Heart left ventricle (tissue), 13 donors: ENCODE results near the gene SCARB1.

Source experiments
- CTCF ChIP-seq, 12 donors: fragments of 200-600 bp; sonication (generic) in 4 of 12; IDR thresholded peaks; one replicate each; pipeline versions ENCODE4 v1.5.0 to v1.8.0; 2018 to 2022; ENCODE audit warnings: antibody characterized with exemption in 12 of 12, mild to moderate bottlenecking in 5 of 12
- POLR2A ChIP-seq, 2 donors: fragments of 450-650 bp; IDR thresholded peaks; one replicate each; pipeline ENCODE4 v1.6.1; 2017; ENCODE audit warnings: antibody characterized with exemption in 2 of 2, mild to moderate bottlenecking in 2 of 2, moderate library complexity in 2 of 2
- donor health status: ischemic (EF 13 %, LVEDD 7.1; RV severe dilation, severe dysfunction).
- donor health status: DM: no; HTN: yes; CAD: no.
- donor health status: DM: no; HTN: no; CAD: no.
- donor health status: ischemic (EF 25% LVEDD 6.9; RV normal size, moderate dysfunction).
- donor health status: ischemic (EF 25% LVEDD 5.7; RV mildly dilated, moderate dysfunction).
- donor health status: ischemic (EF 35%, LVEDD 5.7; RV mildly dilated, moderate dysfunction).
- donor health status: nonischemic (EF 11% LVEDD 7.7; RV severe dilation, severe dysfunction).
- donor health status: DM: yes; HTN: yes; CAD: no.
- donor health status: PGD.
- donor health status: ischemic (EF 29% LVEDD 5.4; RV normal size, mild dysfunction).
- donor health status: nonischemic (EF 23%, LVEDD 6.1; RV moderate dilation, normal function).

DNA sequence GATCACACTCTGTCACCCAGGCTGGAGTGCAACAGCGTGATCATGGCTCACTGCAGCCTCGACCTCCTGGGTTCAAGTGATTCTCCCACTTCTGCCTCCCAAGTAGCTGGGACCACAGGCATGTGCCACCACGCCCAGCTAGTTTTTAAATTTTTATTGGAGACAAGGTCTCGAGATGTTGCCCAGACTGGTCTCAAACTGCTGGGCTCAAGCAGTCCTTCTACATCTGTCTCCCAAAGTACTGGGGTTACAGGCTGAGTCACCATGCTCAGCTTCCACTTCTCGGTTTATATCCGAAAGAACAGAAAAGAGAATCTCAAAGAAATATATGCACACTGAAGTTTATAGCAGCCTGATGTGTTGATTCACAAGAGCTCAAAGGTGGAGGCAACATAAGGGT, 107.5 kb downstream of the SCARB1 start:
- TF ChIP-seq CTCF (IDR thresholded peaks at IDR 0.05) (no peak), POLR2A (IDR thresholded peaks at IDR 0.05) (no peak)
